ENCODE results near the gene RSU1. TPM values are rescaled to one million over a fixed set of nuclear protein-coding genes. Genes with fewer than 3 reads are reported as not detected.

RSU1 gene
- total and polyA plus RNA-seq, 2 donors (not counting 3 experiments of a cell fraction or from before 2014, with no cell fraction given): 80.2 to 104 TPM

DNA sequence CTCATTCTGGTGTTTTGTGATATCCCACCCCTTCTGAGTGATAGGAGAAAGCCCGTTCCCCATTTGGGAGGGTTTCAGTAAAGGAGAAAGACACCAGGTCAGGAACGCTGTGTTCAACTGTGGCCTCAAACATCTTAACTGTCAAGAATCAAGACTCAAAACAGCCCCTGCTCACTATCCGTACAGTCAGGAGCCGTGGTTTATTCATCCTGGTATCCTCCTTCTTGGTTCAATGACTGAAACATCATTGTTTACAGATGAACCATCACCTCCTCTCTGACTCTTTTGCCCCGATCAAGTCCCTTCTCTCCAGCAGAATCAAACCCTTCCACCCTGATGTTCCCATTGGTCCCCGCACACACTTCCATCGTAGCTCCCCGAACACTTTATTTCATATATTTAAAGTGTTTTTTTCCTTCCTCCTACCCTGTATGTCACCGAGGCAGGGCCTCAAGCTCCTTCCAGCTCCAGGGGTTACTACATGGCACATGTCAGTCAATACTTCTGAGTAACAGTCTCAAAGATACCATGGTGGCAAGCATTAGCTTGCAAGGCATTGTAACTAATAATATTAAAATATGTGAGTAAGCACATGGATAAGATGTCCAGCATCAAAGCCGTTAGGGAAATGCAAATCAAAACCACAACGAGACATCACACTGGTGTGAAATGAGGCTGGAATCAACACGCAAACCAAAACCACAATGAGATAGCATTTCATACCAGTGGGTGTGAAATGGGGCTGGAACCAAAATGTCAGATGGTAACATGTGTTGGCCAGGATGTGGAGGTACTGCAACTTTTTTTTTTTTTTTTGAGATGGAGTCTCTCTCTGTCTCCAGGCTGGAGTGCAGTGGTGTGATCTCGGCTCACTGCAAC is 170.8 kb downstream of the RSU1 start:
- no peak for TF ChIP-seq EZH2 (IDR thresholded peaks at IDR 0.05; ENCODE audit: borderline replicate concordance, low read depth, low read length, severe bottlenecking)
- TF ChIP-seq FOS (IDR thresholded peaks at IDR 0.05; ENCODE audit: borderline replicate concordance, insufficient read depth, low read length): no peak
- no peak for TF ChIP-seq CTCF (IDR thresholded peaks at IDR 0.05; ENCODE audit: extremely low read depth in 1 of 2, insufficient read depth in 1 of 2, low read depth in 1 of 2, low read length in 2 of 2)
- no peak for TF ChIP-seq POLR2A (IDR thresholded peaks at IDR 0.05; ENCODE audit: low read depth, low read length)
- no peak for TF ChIP-seq GATA2 (IDR thresholded peaks at IDR 0.05; ENCODE audit: insufficient read depth, insufficient read length, low read depth, low read length)
- no peak for TF ChIP-seq MYC (IDR thresholded peaks at IDR 0.05; ENCODE audit: low read depth, low read length)
- no peak for TF ChIP-seq MAX (IDR thresholded peaks at IDR 0.05; ENCODE audit: insufficient read depth, insufficient read length)
- TF ChIP-seq JUN (IDR thresholded peaks at IDR 0.05; ENCODE audit: borderline replicate concordance, insufficient read depth, insufficient read length, low read depth): no peak
- no peak for TF ChIP-seq POLR2AphosphoS5 (IDR thresholded peaks at IDR 0.05; ENCODE audit: insufficient read depth, low read depth, low read length)
- no peaks in the 10 kb centered on the region for H3K36me3 ChIP-seq (ENCODE audit: control insufficient read depth in 2 of 2, extremely low read depth in 1 of 2, insufficient read depth in 2 of 2, low read length in 2 of 2)
- ChIA-PET CTCF (no interaction called here), POLR2A (no interaction called here)
- intact Hi-C loops (cut with micrococcal nuclease) (loop anchor here (10.0 kb wide), 1 partner anchor 128 kb away; no protein-coding TSS in a partner anchor), dilution Hi-C loops (cut with MboI; ENCODE audit: extremely low pct_ligation_motif_present, low sequenced_read_pairs) (no loop called here)
- no peak overlapping the region for H3K27ac ChIP-seq (ENCODE audit: insufficient read depth, low read depth, low read length)
- no peaks in the 10 kb centered on the region for H3K9me3 ChIP-seq (replicated peaks; ENCODE audit: control insufficient read depth, insufficient read depth, low read length)
- no peak for DNase-seq (ENCODE audit: low read depth, low spot score)
- no peaks in the 10 kb centered on the region for H3K9me1 ChIP-seq (replicated peaks; ENCODE audit: control insufficient read depth, extremely low read depth, insufficient read depth, low read length)
- no peaks in the 10 kb centered on the region for H3K79me2 ChIP-seq (ENCODE audit: control insufficient read depth, insufficient read depth, low read length)
- no peaks in the 10 kb centered on the region for H4K20me1 ChIP-seq (replicated peaks; ENCODE audit: control insufficient read depth, extremely low read depth, insufficient read depth, low read length)
- FAIRE-seq: no peak
- no peak overlapping the region for H3K4me2 ChIP-seq (ENCODE audit: insufficient read depth, low read length)
- no TSS peak for BruUV-seq (replicated peaks)
- H3K4me3 ChIP-seq (replicated peaks in 1 of 3; ENCODE audit: insufficient read depth in 1 of 3, low read depth in 1 of 3, low read length in 3 of 3): no peak overlapping the region
- no peaks in the 10 kb centered on the region for H3K27me3 ChIP-seq (ENCODE audit: control insufficient read depth in 2 of 2, insufficient read depth in 2 of 2, low read length in 2 of 2)
- H2AFZ ChIP-seq (ENCODE audit: low read depth, low read length): no peak overlapping the region
- H3K4me1 ChIP-seq (ENCODE audit: control insufficient read depth, extremely low read depth, insufficient read depth, low read length): peaks cover 15% of the 10 kb centered on the region
- no peak overlapping the region for H3K9ac ChIP-seq (replicated peaks; ENCODE audit: extremely low read depth, insufficient read depth, low read length)
